Right lung (tissue), 5 donors: Measurements from ENCODE around the gene DACT3. TPM values are rescaled to one million over a fixed set of nuclear protein-coding genes. Genes with fewer than 3 reads are reported as not detected.

Source experiments
- DNase-seq, 2 donors: peaks; one replicate each; pipeline ENCODE4 v3.0.0-alpha.2; 2013
- polyA plus RNA-seq, 5 donors: library from polyadenylated mRNA; unstranded; fragments of 120-200 nt; gene quantifications; one replicate each; pipeline versions ENCODE4 v1.2.1 to v1.2.3, GENCODE V29; 2013; ENCODE audit warnings: inconsistent platforms in 1 of 5, low replicate concordance in 1 of 5; ENCODE audit not compliant: insufficient read length in 5 of 5, insufficient read depth in 1 of 5

Gene DACT3
- polyA plus RNA-seq, 5 donors = 40.7 to 56.2 (median 45.9) TPM

DNA sequence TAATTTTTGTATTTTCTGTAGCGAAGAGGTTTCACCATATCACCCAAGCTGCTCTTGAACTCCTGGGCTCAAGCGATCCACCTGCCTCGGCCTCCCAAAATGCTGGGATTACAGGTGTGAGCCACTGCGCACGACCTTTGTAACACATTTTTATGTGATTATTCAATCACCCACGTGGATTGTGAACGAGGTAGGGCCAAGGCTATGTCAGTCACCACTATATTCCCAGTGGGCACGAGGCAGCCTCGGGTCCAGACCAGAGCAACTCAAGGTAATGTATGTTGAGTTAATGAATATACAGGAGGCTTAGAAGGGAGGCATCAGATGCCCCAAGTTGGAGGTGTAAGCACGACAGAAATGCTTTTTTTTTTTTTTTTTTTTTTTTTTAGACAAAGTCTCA lies 45.0 kb downstream of the DACT3 start:
- no peak for DNase-seq

DNA sequence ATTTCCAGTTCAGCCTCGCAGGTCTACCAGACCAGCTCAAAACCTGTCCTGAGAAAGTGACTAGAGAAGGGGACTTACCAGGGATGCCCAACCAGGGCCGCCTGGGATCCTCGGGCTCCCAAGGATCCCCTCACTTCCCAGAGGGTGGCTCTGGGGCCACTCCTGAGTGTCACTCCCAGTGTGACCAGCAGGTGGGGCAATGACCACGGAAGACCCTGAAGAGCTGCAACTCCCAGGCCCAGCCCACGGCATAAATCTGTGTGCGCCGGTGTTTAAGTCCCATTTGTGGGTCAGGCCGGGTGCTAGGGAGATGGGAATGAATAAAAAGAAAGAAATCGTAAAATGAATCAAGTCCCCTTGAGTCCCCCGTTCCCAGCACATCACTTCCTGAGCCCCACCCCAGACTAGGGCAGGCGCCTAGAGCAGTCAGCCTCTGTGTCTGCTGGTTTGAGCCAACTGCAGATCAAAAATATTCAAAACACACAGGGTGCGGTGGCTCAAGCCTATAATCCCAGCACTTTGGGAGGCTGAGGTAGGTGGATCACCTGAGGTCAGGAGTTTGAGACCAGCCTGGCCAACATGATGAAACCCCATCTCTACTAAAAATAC lies 46.8 kb downstream of the DACT3 start:
- DNase-seq = peak; percentile 72 to 80

DNA sequence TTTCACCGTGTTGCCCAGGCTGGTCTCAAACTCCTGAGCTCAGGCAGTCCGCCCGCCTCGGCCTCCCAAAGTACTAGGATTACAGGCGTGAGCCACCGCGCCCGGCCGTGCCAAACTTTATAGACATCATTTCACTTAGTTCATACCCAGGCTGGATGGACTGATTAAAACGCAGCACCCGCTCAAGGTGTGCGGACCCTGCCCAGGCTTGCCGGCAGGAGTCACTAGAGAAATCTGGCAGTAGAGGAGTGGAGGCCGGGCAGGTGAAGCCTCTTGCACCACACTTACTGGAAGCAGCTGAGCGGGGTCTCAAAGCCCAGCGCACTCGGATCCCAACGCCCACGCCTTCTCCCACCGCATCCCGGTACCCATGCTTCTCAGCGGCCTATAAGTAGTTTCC lies 47.5 kb downstream of the DACT3 start:
- DNase-seq = no peak

DNA sequence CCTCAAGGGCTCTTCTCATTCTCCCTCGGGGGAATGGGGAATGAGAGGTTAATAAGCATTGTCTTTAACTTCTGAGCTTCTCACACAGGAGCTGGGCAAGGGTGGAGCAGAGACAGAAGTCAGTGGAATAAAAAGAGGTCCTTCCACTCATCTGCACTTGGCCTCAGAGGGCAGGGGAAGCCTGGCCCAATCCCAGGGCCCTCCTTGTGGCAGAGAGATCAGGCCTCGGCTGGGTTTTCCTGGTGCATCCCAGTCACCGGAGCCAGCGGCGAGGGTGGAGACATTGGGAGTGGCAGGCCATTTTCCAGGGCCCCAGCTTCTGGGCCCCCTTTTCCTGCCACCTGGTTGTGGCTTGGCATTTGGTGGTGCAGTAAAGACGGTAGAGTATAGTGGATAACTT lies 49.2 kb downstream of the DACT3 start:
- DNase-seq = no peak

DNA sequence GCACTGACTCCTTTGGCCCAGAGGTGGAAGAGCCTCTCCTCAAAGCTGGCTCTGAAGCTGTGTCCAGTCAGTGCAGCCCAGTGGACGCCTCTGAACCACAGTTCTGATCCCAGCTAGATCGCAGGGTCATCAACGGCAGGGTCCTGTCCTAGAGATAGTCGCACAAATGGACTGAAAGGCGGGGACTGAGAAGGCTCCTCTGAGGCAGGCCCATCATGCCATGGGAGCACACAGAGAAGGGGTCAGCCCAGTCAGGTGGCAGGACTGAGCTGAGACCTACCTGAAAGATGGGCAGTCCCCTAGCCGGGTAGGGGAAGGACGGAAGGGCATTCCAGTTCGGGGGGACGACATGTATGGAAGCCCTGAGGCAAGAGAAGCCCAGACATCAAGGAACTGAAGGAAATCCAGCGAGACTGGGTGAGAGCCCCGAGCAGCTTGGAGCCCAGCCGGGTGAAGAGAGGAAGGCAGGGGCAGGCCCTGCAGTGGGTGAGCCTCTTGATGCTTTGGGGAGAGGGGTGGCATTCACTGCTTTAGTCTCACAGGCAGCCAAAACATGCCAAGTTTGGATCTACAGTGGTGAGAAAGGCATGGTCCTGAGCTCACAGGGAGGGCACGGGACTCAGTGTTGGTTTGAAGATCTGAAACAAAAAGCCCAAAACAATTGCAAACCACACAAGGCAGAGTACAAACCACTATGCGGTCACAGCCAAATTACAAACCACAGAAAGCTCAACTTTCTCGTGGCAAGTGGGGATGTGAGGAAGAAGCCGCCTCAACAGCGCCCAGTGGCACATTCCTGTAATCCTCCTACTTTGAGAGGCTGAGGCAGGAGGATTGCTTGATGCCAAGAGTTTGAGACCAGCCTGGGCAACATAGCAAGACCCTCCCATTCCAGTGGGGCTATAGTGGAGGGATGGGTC lies 49.9 kb downstream of the DACT3 start:
- no peak for DNase-seq

DNA sequence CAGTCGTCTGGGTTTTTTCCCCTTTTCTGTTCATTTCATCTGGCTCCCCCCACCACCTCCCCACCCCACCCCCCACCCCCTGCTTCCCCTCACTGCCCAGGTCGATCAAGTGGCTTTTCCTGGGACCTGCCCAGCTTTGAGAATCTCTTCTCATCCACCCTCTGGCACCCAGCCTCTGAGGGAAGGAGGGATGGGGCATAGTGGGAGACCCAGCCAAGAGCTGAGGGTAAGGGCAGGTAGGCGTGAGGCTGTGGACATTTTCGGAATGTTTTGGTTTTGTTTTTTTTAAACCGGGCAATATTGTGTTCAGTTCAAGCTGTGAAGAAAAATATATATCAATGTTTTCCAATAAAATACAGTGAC lies 50.6 kb downstream of the DACT3 start:
- no peak for DNase-seq

DNA sequence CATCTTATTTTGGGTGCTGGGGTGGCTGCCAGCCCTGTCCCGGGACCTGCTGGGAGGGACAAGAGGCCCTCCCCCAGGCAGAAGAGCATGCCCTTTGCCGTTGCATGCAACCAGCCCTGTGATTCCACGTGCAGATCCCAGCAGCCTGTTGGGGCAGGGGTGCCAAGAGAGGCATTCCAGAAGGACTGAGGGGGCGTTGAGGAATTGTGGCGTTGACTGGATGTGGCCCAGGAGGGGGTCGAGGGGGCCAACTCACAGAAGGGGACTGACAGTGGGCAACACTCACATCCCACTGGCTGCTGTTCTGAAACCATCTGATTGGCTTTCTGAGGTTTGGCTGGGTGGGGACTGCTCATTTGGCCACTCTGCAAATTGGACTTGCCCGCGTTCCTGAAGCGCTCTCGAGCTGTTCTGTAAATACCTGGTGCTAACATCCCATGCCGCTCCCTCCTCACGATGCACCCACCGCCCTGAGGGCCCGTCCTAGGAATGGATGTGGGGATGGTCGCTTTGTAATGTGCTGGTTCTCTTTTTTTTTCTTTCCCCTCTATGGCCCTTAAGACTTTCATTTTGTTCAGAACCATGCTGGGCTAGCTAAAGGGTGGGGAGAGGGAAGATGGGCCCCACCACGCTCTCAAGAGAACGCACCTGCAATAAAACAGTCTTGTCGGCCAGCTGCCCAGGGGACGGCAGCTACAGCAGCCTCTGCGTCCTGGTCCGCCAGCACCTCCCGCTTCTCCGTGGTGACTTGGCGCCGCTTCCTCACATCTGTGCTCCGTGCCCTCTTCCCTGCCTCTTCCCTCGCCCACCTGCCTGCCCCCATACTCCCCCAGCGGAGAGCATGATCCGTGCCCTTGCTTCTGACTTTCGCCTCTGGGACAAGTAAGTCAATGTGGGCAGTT lies 51.2 kb downstream of the DACT3 start:
- DNase-seq = no peak

DNA sequence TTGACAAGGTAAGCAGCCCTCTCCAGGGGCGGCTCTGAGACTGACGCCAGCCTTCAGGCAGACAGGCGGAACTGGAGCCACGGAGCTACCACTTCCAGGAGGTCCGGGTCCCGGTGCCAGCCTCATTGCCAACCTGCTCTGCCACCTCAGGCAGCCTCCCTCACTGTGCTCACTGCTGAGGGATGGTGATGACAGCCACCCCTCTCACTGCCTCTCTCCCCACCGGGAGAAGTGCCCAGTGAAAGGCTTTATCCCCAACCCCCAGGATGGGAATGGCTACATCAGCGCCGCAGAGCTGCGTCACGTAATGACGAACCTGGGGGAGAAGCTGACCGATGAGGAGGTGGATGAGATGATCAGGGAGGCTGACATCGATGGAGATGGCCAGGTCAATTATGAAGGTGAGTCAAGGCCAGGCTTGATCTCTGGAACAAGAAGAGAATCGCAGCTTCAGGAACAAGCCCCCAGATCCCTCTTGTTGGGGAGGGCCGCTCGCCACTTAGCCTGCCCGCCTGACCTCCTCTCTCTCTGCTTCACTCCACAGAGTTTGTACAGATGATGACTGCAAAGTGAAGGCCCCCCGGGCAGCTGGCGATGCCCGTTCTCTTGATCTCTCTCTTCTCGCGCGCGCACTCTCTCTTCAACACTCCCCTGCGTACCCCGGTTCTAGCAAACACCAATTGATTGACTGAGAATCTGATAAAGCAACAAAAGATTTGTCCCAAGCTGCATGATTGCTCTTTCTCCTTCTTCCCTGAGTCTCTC lies 52.2 kb downstream of the DACT3 start:
- DNase-seq = no peak

DNA sequence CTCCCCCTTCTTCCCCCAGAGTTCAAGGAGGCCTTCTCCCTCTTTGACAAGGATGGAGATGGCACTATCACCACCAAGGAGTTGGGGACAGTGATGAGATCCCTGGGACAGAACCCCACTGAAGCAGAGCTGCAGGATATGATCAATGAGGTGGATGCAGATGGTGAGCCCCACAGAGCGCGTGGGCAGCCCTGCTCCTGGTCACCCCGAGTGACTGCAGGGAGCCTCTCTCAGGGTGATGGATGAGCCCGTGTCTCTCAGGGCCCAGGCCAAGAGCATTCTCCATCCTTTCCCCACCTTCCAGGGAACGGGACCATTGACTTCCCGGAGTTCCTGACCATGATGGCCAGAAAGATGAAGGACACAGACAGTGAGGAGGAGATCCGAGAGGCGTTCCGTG lies 52.8 kb downstream of the DACT3 start:
- DNase-seq = no peak

DNA sequence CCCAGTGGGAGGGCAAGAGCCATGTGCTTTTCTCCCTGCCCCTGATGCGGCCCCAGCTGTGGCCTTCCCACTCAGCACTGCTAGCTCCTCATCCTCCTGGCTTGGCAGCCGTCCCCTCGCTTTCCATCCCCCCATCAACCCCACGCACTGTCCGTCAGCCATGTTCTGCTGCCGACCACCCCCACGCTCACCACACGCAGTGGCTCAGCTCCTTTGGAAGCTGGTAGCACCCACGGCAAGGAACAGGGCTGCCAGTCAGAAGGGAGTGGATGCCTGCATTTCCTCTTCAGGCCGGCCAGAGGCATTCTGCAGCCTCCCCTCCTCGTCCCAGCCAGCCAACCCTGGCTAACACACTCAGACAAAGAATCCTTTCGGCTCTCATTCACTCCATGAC lies 53.5 kb downstream of the DACT3 start:
- DNase-seq = no peak

DNA sequence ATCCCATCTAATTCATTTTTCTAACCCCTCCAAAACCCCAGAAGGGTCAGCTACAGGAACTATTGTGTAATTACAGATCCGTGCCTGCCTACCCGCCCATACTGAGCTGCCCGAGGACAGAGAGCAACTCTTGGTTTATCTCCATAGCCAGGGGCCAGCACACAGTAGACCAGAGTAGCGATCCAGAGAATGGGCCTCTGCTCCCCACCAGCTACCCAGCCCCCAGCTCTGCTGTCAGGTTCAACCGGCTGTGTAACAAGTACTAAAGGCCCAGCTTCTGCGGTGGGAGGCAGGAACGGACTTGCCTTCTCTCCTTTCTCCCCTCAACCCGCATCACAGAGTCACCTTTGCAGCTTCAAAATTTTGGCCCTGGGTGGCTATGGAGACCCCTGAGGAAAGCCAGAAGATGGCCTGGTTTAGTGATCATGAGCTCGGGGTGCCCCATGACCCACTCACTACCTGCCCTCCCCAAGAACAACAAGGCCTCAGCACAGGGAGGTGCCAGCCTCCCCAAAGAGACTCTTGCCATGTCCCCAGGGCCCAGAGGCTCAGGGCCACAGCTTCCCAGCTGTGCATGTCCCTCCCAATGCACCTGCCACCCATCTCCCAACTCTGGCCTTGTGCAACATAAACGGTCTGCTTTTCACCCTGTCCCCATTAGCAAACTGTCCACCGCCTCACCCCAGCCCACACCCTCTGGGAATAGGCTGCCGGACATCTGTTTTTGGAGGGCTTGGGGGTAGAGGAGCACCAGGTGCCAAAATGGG lies 54.1 kb downstream of the DACT3 start:
- no peak for DNase-seq

DNA sequence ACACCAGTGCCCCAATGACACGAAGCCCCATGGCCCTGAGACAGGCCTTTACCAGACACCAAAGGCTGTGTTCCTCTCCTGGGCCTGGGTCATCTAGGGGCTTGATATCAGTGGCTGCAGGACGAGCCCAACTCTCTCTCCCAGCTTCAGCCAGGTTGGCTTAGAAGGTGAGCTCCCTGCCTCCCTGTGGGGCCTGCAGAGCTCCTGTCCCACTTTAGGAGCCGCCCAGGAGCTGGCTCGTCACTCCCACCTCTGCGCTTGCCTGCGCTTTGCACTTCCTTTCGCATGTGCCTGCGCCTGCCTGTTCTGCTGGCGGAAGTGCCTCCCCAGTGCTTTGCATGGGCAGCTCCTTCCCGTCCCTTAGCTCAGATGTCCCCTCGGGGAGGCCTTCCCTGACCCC lies 55.0 kb downstream of the DACT3 start:
- DNase-seq = no peak

DNA sequence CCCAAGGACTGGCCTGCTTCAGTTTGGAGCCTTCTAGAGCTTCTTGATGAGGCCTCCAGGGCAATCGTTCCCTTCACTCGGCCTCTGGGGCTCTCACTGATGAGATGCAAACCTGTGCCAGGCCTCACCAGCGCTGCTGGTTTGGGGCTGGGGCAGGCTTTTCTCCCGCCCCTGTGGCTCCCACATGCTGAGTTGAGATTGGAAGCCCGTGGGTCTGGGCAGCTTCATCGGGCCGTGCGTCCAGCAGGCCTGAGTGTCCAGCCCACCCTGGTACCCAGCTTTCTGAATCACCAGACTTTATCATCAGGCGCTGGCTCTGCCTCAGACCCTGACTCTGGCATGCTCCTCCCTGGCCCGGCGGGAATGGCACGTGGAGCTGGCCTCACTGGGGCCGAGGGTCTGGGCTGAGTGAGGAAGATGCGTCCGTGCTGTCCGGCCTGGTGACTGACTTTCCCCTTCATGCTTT lies 55.6 kb downstream of the DACT3 start:
- no peak for DNase-seq

DNA sequence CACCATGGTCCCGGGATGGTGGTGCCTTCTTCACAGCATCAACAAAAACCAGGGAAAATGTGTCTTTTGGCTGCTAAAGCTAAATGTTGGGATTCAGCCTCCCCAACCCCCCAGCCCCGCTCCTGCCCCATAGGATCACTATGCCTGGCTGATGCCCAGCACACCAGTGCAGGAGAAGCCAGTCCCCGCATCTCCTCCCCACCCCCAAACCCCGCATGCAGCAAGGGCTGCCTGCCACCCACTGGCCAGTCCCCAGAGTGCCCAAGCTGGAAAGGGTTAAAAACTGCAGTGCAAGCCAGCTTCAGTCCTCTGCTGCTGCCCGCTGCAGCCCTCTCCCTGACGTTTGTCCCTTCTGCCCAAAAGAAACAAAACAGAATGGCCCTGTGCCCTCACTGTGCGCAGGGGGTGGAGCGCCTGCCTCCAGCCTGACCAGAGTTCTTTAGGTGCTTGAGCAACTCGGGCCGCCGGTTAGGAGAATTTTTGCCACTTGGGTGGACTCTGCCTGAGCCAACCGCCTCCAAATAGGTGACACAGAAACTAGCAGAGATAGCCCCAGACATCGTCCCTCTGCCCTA lies 56.1 kb downstream of the DACT3 start:
- DNase-seq = no peak

DNA sequence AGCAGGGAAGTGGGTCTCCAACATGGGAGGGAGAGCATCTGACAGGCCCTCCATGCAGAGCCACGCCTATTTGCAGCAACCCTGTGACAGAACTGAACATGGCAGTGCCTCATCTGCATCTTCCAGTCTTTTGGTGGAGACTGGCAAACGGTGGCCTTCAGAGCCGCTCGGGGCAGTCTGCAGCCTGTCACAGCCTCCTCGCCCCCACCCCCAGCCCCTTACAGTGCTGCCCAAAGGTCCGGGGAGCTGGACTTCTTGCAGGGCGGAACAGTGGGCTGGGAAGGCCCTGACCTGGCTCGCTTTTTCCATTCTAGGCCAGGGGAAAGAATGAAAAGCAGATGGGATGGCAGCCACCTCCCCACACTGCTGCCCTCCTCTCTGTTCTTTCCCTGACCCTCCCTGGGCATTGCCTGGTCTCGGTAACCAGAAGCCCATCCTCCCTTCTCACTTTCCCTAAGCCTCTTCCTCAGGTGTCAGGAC lies 57.2 kb downstream of the DACT3 start:
- no peak for DNase-seq

DNA sequence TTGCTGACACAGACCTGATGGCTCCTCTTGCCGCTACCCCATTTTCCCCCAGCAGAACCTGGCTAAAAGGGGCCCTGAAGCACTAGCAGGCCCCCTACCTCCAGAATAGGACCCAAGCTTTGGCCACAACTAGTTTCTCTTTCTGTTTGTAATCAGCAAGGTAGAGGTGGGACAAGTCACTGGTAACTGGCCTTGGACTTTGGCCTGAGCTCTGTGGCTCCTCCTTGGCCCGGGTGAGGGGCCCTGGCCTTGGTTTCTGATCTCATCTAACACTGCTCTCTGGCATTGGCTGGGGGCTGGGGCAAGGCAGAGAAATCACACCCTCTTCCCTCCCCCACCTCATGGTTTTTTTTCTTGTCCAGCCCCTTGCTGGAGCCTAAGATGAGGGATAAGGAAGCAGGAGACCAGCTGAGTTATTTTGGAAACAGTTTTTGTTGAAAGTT lies 57.8 kb downstream of the DACT3 start:
- DNase-seq = no peak

DNA sequence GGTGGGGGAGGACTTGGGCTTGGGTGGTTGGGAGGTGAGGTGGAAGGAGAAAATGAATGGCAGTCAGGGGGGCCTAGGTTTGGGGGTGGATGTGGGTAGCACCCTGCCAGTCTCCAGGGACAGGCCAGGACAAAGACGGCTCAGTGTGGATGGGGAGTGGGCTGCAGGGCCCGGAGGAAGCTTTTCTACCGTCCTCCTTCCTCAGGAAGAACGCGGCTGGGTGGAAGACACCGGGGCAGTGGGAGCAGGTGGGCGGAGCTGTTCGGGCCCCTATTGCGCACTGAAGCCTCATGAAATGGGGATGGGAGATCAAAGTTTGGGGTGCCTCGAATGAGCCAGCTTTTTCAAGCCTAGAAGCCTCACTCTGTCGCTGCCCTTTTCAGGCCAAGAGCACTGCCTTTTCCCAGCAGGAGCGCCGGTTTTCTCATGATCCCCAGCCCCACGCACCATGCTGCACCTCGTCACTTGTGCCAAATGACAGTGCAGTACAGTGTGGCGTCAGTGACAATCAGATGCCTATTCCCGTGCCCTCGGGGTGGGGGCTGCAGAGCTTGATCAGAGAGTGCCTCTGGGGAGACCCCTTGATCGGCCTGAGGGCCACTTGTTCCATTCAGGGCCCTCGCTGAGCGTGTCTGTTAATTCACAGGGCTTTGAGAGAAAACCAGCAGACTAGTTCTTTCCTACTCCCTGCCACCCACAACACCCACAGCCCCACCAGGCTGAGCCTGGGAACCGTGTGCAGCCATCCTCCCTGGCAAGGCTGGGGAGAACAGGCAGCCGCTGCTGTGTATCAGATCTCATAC lies 58.4 kb downstream of the DACT3 start:
- DNase-seq = no peak

DNA sequence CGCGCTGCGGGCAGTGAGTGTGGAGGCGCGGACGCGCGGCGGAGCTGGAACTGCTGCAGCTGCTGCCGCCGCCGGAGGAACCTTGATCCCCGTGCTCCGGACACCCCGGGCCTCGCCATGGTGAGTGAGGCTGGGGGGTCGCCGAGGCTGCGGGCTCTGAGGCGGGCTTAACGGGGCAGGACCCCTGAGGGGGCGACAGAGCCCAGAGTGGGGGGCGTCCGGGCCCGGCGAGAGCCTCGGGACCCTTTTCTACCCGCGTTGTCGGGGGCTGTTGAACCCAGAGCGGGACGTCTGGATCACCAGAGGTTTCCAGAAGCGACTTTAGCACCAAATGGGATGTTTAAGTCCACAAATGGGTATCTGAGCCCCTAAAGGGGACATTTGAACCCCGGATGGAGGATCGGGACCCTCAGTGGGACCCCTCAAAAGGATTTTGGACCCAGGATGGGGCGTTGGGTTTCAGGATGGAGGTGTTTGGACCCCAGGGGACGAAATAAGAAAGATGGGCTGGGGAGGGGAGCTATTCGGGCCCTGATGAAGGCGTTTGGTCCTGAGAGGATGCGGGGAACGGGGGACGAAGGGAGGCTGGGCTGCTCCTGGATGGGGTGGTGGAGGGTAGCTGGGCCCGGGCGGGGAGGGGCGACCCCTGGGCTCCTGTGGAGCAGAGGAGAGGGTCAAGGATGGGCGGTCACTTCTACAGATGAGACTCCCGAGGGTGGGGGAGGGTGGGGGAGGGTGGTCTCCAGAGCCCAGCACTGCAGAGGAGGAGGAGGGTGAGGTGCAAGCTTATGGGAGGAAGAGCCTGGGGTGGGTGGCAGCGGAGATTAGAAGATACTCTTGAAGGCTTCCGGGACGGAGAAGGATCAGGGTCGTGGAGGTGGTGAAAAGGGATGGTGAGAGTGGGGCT lies 59.4 kb downstream of the DACT3 start, which contains the start of gene CALM3:
CALM3 (plus strand) TSS at position 13 of the 907 bp plus-strand sequence; CDS start at position 118, 105 bp downstream.
- no peak for DNase-seq
